Right forelimb (tissue), 1 donor: ENCODE measurements around the gene ENTR1.

ENCODE experiments used
- DNase-seq: peaks from one replicate; pipeline ENCODE4 v3.0.0-alpha.2; 2018

ENTR1 gene

DNA sequence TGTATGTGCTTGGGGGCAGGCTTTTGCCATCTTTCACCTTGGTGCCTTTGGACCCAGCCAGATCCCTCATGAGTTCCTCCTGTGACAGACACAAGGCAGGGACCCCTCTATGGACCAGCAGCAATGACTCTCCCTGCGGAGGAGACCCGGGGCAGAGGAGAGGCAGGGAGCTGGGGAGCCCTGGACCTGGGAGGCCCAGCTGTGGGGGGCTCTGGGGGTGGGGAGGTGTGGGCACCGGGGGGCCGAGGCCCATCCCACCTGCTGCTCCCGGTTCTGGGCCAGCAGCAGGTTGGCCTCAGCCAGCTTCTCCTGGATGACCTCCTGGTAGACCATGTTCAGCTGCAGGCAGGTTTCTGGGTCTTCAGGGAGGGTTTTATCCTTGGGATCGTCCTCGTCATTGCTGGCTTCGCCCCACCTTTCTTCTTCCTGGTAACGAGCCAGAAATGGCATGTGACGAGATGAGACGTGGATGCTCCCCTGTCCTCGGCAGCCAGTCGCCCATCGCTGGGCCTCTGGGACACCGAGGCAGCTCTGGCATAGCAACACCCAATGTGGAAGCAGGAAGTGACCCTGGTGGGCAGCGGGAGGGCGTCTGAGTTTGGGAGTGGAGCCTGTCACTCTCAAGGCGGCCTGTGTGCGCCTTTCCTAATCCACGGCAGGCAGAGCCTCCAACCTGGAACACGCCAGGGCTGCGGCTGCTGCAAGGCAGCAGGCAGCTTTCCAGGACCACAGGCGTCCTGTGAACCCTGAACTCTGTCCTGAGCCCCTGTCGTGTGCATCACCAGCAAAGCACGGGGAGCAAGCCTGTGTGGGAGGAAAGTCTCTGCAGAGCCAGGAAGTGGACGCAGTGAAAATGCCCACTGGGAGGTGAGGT, 14.8 kb downstream of the ENTR1 start:
- DNase-seq: no peak

DNA sequence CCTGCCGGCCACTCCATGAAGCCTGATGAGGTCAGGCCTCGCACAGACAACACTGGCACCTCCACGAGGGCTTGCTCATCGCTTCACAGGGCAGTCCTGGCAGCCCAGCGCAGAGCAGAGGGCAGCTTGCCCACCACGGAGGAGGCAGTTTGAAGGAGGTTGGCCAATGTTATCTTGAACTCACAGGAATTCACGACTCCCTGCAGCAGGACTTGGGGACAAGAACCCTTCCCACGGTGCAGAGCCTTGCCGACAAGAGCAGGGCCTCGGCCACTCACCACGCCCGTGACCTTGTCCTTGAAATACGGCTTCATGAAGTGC, 15.4 kb downstream of the ENTR1 start:
- DNase-seq: no peak

DNA sequence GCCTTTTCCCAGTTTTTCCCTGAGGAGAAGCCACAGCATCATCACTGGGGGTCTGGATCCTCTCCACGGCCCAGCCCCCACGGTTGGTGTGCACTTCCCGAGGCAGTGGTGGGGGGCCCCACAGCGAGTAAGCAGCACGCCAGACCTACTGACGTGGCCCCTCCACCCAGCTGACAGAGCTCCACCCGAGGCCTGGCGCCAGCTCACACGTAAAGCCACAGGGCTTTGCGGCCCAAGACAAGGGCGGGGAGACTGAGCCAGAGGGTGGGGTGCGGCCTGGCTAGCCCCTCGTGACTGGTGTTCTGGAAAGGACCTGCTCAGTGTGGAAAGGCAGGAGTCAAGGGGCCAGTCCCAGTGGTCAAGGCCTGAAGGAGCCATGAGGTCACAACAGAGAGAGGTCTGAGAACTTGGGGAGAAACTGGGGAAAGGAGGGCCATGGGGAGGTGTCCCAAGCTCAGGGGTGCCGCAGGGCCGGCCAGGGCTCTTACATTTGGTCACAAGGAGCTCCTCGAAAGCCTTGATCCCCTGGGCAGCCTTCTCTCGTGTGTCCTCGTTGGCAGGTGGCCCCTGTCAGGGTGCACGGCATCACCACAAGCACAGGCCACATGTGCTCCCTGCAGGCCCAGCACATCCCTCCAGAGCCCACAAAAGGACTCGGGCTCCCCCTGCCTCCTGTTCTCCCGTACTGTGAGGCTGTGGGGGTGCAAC, 15.9 kb downstream of the ENTR1 start:
- no peak for DNase-seq

DNA sequence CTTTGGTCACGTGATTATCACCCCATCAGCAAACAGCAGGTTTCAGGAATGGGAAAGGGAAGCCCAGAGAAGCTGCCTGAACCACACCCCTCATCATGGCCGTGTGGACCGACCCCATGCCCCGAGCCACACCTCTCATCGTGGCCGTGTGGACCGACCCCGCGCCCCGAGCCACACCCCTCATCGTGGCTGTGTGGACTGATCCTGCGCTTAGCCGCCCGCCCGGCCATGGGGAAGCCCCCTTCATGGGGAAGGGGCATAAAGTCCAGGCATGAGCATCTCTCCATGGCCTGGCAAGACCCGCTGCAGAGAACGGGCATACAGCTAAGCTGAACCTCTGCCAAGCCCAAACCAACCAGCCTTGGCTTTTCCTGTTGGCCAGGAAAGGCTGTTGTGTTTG, 16.9 kb downstream of the ENTR1 start:
- DNase-seq: no peak

DNA sequence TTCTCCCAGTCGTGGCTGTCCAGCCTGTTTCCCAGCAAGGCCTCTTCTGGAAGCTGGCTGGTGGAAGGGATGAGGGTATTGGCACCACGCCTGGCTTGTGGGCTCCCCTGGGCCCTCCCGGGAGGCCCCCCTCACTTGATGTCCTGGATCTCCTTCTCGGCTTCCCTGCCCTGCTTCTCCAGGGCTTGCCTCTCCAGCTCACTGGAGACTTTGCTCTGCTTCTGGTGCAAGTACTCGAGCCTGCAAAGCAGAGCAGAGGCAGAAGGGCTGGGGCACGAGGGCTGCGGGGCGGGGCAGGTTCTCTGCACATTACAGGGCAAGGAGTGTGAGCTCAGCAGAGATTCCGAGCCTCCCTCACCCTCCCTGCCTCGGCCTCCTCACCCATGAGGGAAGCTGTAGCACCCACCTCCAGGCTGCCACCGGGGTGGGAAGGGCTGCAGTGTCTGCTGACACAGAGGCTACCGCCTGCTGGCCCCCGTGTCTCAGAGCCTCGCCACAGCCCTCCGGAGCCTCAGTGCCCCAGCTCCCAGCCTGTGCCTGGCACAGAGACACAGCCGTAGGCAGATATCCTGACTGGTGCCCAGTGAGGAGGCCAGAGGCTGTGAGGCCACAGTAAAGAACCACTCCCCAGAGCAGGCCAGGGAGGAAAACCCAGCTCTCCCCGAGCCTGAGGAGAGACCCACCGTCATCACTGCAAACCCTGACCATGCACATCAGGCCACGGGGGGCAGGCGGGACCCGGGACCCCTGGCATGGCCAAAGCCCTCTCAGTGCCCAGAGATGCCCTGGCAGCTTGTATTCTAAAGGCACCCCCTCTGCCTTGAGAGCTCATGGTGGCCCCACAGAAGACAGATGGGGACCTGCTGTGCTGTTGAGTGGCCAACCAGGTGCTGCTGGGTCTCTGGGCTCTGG, 17.6 kb downstream of the ENTR1 start:
- no peak for DNase-seq

DNA sequence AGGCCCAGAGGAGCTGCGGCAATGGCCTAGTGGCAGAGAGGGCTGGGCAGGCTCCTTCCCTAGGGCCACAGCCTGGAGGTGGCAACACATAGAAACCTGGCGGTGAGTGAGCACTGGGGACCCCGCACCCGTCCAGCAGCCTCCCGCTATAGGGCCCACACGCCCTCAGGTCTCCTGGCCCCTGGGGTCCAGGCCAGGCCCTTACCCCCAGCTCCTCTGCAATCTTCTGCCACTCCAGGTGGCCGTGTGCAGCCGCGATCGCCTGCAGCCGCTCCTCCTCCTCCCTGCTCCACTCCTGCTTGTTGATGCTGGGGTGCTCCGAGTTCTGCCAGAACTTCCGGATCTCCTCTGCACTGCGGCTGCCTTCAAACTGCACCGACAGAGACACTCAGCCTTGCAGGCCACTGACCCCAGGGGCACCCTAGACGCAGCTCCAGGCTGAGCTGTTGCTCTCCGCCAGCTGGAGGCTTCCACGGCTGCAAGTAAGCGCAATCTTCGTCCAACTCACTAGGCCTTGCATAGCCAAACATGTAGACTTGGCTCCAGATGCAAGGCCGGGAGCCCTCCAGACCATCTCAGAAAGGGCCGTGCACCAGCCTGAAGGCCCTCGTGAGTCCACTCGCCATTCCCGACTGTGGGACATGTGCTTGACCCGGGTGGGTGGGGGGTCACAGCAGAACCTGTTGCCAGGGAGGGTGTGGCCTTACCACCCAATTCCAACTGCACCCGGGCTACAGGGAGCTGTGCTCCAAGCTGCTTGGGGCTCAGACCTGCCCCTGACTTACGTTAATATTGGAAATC, 18.5 kb downstream of the ENTR1 start:
- DNase-seq: no peak

DNA sequence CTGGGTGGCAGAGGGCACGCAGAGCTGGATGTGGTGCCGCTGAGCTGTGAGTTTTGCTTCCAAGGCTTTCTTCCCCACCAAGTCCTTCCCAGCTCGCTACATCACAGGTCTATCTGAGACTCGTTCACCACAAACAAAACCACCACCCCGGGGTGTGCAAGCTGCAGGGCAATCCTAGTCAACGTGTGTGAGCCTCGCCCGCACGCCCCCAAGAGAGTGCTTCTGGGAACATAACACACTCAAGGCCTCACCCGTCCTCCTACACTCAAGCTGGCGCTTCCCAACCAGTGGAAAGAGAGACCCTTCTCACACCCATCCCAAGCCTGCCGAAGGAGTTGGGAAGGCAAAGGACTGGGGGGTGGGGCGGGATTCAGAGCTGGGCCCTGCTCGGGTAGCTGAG, 21.0 kb downstream of the ENTR1 start:
- no peak for DNase-seq

DNA sequence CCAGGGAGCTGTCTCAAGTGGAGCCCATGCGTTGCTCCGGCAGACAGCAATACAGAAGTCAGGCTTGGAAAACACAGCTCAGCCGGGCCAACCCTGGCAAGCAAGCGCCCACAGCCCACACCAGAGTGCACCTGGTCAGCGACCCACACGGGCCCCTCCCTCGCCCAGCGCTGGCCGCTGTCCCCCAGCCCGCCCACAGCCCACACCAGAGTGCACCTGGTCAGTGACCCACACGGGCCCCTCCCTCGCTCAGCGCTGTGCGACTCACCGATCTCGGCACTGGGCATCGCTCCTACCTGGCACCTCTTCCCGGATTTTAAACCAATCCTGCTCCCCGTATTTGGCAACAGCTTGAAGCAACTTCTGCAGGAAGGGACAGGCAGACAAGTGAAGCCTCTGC, 23.2 kb downstream of the ENTR1 start:
- no peak for DNase-seq

DNA sequence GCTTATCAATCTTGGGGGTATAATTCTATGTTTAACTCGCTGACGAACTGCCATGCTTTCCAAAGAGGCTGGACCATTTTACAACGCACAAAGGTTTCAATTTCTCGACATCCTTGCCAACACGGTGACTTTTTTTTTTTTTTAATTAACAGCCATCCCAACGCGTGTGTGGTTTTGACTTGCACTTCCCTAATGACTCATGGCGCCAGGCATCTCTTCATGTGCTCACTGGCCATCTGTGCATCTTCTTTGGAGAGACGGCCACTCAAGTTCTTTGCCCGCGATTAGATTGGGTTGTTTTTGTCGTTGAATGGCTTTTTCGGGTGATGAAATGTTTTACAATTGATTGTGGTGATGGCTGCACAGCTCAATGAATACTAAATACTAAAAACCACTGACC, 24.4 kb downstream of the ENTR1 start:
- DNase-seq: no peak

DNA sequence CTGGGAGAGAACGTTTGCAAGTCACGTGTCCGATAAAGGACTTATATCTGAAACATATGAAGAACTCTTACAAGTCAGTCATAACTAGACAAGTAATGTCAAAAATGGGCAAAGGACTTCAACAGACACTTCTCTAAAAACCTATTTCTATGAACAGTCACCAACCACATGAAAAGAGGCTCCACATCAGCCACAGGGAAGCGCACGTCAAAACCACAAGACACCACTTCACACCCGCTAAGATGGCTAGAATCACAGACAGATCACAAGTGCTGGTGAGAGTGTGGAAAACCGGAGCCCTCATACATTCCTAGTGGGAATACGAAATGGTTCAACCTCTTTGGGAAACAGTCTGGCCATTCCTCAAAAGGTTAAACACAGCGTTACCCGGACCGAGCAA, 25.4 kb downstream of the ENTR1 start:
- DNase-seq: no peak

DNA sequence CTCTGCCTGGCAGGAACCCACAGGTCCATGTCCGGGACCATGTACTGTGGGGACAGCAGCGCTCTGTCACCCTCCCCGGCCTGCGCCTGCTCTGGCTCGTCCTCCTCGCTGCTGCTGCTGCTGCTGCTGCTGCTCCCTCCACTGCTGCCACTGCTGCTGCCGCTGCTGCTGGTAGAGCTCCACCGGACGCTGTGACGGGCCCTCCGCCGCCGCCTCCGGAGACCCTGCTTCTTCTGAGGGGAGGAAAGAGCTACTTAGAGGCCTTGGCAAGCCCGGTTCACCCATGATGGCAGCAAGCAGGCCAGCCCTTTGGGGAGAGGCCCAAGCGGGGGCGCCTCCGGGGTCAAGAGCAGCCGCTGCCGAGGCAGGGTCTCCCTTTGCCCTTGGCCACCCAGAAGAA, 27.0 kb downstream of the ENTR1 start:
- no peak for DNase-seq

DNA sequence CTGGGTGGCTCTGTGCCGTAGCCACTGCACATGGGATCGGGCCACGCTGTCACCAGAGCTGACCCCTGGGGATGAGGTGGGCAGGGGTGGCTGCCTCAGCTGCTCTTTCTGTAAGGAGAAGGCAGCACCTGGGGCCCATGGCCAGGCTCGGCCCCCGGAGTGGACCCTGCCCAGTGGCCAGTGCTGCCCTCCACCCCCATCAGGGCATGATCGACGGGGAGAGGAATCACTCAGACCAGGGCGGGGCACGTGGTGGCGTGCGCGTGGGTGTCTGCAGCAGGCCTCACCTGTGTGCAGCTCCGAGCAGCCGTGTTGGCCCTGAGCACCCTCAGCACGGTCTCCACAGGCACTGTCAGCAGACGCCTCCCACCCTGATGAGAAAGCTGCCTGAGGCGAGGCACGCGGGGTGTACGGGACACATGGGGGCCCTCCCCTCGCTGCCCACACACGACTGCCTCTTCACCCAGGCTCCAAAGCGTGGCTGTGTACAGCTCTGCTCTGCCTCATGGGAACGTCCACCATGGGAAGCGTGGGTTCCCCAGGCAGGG, 28.4 kb downstream of the ENTR1 start:
- DNase-seq: no peak

DNA sequence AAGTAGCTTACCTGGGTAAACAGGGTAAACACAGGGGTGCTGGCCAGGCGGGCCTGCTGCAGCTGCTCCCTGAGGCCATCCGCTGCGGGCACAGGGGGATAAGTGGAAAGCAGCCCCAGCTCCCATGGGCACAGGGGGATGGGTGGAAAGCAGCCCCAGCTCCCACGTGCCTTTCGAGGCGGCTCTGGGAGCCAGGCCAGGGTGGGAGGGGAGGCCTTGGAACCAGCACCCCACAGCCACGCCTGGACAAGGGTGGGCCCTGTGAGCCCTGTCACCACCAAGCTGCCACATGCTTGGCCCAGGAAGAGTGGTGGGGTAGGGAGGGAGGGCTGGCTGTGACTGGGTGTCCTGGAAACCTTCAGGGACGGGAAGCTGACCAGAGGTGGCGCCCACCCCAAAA, 29.1 kb downstream of the ENTR1 start:
- DNase-seq: no peak

DNA sequence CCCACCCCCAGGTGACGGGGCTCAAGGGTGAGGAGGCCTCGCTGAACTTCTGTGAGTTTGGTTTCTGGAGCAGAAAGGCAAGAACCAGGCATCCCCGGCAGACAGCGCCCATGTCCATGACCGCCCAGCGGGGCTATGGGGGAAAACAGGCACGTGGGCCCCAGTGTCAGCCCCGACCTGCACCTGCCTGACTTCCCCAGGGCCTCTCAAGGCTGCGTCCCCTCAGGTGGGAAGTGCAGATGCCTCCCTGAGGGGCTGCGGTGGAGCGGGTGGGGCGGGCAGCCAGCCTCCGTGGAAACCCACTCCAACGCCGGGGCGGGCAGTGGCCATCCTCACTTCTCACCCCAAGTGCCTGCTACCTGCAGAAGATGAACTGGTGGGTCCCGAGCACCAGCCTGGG, 30.0 kb downstream of the ENTR1 start:
- no peak for DNase-seq

DNA sequence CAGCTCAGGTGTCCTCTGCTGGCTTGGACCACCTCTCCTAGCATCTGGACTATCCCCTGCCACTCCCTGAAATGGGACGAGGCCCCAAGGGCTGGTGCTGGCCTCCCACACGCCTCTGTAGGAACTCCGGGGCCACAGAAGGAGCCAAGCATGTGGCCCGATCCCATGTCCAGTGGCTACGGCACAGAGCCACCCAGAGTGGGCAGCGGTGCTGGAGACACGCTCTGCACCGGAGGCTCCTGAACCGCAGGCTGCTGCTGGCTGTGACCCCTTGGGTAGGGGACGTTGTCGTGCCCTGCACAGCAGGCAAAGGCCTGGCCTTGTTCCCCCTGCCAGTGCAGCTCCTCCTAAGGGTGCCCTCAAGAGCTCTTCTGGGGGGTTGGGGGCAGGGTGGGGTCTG, 30.5 kb downstream of the ENTR1 start:
- no peak for DNase-seq

DNA sequence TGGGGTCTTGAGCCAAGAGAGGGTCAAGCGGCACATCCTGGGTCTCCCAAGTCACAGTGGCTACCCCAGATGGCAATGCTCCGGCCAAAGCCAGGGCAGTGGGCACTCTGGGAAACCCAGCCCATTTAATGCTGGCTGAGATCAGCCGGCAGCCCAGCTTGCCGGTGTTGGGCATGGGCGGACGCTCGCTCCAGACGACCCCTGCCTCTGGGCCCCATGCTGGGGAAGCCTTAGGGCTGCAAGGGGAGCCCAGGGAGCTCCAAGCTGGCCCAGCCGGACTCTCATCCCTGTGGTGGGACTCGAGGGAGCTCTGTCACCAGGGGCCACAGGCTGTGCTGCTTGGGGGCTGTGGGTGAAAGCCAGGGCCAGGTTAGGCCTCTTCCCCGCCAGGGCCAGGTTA, 31.0 kb downstream of the ENTR1 start:
- DNase-seq: no peak

DNA sequence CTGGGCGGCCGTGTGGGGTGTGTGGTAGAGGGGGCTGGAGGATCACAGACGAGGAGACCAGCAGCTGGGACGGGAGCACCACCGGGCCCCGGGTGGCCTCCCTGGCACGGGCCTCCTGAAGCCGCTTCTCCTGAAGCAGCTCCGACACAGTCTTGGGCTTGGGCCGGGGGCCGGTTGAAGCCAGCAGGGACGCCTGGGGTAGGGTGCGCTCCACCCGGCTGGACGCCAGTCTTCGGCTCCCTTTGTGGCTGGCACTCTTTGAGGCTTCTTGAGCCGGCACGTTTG, 31.5 kb downstream of the ENTR1 start:
- no peak for DNase-seq

DNA sequence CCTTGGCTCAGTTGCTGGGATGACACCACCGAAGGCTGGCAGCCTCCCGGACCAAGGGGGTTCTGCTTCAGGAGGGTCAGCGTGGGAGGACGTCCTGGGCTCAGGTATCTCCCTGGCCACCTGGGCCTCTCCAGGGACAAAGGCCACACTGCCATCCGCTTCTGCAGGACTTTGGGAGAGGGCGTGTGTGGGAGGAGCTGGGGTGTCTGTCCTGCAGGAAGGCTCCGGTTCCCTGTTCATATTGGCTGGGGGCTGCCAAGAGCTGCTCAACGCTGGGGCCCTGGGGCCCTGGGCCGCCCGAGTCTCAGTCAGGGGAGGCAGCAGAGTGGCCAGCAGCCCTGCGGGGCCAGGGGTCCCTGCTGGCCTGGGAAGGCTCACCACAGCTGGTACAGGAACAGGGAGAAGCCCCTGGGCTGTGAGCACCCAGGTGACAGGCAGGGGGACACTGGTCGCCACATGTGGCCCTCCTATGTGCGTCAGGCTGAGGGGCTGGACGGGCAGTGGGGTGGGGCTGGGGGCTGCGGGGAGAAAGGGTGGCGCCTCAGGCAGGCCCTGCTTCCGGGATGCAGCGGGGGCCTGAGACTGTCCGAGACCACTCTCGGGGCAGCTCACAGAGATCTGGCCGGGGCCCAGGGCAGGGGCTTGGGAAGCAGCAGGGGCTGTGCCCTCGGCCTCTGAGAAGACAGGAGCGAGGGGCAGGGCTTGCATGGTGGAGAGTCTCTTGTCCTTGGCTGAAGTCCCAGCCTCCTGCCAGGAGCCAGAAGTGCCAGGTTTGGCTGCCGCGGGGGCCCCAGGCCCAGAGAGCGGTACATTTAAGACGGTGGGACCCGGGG, 32.0 kb downstream of the ENTR1 start:
- DNase-seq: no peak

DNA sequence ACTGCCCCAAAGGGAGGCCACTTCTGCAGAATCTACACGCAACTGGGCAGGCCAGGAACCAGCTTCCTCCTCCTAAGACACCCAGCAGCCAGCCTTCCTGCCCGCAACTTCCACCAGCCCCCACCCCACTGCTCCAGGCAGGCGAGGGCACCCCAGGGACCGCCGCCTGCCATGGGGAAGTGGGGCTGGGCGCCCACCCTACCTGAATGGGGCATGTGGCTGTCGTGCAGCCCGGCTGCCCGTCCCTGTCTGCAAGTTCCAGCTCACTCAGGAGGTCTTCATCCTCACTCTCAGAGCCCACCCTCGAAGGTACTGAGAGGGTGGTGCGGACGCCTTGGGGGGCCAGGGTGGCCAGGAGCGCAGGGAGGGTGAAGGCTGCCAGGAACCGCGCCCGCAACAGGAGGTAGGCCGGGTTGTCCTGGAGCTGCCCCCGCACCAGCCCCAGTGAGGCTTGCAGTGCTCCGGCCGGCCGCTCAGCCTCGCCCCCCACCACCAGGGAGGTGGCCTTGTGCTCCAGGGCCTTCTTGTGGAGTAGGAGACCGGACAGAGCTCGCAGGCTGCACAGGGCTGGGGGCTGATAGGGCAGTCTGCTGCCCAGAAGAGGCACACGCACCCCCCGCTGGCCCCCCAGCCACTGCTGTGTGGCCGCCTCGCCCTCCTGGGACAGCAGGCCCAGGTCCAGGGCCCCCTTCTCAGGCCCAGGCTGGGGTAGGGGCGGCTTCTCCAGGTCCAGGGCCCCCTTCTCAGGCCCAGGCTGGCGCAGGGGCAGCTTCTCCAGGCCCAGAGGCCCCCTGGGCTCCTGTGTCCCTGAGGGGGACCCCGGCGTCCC, 32.9 kb downstream of the ENTR1 start:
- no peak for DNase-seq

DNA sequence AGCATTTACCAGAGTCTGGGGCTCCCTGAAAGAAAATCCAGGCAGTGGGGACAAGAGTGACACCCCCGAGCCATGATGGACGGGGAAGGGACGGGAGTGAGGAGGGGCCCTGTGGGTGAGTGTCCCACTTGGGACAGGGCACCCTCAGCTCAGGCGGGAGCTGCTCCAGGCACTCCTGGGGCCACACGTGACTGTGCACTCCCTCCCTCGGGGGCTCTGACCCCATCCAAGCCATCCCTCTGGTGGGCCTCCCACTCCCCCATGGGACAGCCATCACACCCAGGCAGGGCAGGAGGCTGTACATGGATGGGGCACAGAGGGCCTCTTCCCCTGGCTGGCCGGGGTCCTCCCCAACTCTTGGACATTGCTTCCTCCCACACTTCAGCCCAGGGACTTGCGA, 34.0 kb downstream of the ENTR1 start:
- DNase-seq: no peak

DNA sequence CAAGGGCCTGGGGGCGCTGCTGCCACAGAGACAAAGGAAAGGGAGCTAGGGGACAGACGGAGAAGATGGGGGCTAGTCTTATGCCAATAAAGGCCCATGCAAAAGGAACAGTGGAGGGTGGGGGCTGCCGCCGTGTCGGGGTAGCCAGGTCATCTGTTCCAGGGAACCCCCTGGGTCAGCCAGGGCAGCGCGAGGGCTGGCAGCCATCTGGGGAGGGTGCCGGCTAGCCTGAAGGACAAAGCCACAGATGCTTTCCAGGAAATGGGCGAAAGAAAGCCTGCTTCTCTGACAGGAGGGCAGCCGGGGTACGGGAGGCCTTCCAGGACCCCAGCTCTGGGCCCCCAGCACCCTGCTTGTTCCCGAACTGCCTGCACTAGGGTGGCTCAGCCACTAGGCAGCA, 35.3 kb downstream of the ENTR1 start:
- DNase-seq: no peak
